ENCODE results near the gene SYTL2.
"Not testable (repeated sequence)": the region's sequence is repeated elsewhere in the genome, so short reads cannot be mapped to it uniquely, and the experiment has no call there.

The SYTL2 gene

DNA sequence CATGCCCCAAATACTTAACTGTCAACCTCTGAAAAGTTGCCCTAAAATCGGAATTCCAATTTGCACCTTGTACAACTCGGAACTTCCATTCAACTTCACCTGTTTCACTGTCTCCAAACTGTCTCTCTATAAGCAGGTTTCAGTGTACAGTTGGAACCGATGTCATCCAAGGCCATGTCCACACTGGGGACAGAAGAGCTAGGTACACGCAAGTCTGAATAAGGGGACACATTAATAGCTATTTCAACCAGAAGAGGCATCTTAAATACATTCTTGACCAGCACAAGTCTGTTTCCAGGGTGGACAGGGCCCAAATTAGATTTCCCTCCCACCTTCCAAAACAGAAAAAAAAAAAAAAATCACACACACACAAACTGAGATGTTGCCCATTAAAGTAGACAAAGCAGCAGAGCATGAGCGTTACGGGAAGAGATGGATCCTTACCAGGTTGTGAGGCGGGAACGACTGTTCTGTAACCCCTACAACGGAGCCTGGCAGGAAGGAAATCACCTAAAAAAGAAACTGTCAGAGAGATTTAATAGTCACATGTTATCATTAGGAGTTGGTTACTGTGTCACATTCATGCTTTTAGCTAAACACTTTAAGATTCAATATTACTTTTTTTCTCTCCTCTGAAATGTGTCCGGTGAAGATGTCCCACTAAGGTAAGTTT lies 147.7 kb downstream of the SYTL2 start:
- FAIRE-seq (no peak), DNase-seq (ENCODE audit: low spot score) (no peak)

DNA sequence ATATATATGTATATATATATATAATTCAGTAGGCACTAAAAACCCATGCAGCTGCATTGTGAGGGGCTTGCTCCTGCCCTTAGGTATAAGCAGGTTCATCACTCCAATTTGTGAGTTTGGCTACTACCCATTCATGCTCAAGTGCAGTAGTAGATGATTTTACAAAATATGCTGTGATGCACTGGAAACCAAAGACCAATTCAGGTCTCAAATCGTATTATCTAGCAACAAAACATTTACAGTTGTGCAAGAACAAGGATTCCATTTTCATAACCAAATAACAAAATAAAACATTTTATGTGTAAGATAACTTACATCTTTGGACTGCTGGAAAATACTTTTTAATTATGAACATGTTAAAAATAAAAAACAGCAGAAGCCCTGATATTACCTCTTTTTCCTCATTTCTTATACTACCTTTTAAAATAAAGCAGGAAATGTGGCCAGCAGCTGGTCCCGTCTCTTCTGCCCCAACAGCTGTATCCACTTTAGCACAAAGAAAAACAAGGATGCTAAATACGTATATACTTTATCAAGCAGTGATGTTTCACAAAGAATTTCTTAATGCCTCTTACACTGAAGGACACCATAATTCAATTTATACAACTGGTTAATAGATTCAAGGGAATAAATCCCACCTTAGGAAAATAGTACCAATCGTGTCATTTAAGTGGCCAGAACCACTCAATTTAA lies 148.8 kb downstream of the SYTL2 start:
- FAIRE-seq (no peak), DNase-seq (ENCODE audit: low spot score) (no peak)

DNA sequence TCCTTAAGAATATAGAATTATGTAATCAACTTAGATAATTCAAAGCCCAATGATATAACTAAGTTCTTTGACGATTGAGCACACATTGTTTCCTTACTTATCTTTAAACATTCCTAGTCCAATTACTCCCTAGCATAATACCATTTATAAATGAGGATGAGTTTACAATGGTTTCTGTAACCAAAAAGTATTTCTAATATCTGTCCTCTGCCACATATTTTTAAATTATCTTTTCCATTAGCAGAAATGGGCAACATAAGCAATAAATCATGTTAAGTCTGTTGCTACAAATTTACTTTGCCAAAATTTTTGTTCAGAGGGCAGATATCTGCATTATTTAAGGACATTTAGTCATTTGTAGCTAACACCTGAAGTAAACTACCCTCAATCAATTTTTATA lies 152.8 kb downstream of the SYTL2 start:
- no peak for FAIRE-seq
- no peak for DNase-seq (ENCODE audit: low spot score)

DNA sequence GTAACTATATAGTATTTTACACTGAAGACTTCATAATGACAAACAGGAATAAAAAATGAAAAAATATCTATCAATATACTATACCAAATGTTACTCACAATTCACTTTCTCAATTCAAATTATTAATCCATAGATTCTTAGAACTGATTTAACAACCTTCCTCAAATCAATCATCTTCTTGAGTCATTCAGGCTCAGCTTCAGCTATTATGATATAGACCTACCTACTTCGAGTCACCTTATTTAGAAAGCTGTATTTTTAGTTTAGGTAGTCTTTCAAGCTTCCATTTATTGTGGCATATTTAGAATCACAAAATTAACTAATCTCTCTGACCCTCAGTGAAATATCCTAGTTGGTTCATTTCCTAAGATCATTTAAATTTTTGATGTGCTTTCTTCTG lies 154.2 kb downstream of the SYTL2 start:
- DNase-seq (ENCODE audit: low spot score) = no peak
- no peak for FAIRE-seq

DNA sequence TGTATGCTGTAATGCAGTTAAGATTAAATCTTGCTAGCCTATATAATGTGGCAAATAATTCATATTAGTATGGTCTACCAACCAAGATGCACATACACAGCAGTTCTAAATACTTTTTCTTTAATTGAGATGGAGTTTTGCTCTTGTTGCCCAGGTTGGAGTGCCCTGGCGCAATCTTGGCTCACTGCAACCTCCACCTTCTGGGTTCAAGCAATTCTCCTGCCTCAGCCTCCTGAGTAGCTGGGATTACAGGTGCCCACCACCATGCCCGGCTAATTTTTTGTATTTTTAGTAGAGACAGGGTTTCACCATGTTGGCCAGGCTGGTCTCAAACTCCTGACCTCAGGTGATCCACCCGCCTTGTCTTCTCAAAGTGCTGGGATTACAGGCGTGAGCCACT lies 156.6 kb downstream of the SYTL2 start:
- FAIRE-seq; DNase-seq (ENCODE audit: low spot score): not testable (repeated sequence)

DNA sequence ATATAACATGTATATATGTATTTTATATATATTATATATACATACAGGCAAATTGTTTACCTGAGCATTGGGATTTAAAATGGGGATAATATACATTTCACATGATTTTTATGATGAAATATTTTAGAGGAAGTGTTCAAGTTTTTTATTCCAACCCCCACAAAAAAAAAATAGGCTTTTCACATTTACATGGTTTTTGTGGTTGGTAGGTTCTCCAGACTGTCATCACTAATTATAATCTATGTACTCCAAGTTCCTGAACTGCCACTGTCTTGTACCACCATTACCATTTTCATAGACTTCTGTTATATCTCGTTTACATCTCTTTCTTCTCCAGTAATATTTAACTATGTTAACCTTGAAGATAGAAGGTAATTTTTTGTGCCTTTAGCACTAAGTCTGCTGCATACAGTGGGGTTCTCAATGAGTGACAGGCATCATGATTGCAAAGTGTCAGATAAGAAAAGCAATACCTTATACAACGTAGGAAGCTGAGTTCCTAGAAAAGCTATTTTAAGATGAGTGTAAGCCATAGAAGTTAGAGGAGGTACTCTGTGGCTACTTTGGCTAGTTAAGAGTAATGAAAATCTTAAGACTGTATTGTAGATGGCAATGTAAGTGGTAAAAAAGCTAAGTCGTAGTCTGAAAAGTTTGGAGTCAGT lies 158.0 kb downstream of the SYTL2 start:
- FAIRE-seq = no peak

DNA sequence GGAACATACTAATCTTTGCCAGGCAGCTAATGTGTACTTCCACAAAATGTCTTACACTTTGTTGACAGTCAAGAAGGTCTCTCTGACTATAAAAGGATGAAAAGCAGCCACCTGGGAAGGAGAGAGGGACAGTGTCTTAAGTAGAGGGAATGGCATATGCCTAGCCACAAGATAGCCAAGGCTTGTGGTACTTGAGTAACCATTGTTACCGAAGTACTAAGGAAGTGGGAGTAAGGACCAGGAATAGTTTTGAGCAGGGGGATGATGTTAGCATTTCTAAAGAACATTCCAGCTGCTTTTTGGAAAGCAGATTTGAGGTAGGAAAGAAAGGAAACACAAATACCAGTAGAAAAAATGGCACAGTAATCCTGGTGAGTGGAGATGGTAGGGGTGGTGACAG lies 159.8 kb downstream of the SYTL2 start:
- FAIRE-seq (no peak), DNase-seq (ENCODE audit: low spot score) (no peak)

More for the DNA sequence above, 158.0 kb downstream of the SYTL2 start:
- DNase-seq (ENCODE audit: low spot score) = no peak

DNA sequence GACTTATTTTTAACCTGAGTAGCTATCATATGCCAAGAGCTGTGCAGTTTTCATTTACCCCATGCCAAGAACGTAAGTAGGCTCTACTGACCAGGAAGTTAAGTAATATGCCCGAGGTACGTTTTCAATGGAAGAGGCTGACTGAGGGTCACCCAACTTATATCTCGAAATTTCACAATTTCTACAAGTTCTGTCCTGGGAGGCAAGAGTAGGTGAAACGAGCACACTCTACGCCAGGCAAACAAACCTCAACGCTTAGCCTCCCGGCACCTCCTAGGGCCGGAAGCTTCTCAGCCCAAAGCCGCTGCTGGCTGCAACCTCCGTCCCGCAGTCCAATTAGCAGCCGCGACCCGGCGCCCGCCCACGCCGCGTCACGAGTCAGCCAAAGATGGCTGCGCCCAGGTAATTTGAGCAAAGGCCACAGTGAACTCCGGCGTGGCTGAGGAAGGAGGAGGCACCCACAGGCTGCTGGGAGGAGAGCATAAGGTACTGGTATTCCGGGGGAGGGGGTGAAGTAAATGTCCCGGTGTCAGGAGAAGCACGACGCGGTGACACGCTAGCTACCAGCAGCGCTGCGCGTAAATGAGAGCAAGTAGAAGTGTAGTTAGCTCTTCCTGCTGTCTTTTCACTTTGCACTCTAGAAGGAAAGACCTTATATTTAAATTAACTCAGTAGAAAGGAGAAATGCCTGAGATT lies 163.2 kb downstream of the SYTL2 start, which contains the start of gene TMEM126A:
TSS of gene TMEM126A (plus strand) at position 364 of the 696 bp plus-strand sequence. CDS start 2,289 bp downstream, outside the sequence.
- FAIRE-seq = peak; percentile 94
- DNase-seq (ENCODE audit: low spot score) = peak; percentile 92

DNA sequence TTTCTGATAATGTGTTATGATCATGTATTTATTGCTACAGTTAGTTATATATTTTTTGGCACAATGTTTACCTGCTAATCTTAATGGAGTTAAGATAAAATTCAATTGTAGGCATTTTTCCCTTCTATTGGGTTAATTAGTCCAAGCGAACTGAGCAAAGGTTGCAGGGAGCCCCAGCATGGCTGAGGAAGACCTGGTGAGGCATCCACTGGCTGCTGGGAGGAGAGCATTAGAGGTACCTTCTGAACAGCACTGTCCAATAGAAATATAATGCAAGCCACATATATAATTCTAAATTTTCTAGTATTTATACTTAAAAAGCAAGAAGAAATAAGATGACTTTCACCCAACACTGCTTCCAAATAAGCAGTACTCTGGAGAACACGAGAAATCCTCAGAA lies 163.9 kb downstream of the SYTL2 start:
- DNase-seq (ENCODE audit: low spot score) (no peak), FAIRE-seq (no peak)
